ENCODE measurements around the gene GULP1. TPM values are rescaled to one million over a fixed set of nuclear protein-coding genes. Genes with fewer than 3 reads are reported as not detected.

The GULP1 gene
- total RNA-seq, 2 donors from 2014 or later, result 7.5 to 10.5 TPM

DNA sequence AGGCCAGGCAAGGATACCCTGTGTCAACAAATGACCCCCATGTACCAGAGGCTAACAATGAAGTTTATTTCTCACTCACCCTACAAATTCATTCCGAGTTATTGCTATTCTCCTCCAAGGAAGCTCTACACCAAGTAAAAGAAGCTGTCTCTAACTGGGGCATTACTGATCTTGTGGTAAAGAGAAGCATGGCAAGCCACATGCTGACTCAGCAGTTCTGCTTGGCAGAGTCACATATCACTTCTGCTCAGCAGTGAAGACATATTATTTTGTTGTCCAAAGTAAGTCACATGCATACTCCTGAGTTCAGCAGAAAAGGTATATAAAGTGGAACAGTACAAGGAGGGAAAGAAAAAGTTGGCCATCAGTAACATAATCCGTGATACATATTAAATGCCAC, 315.8 kb downstream of the GULP1 start:
- Histone ChIP-seq H3K4me3 (no peak overlapping the region), H3K4me1 (no peaks in the 10 kb centered on the region), H3K36me3 (no peaks in the 10 kb centered on the region), H3K9me3 (no peaks in the 10 kb centered on the region), H3K27me3 (no peaks in the 10 kb centered on the region), H3K27ac (no peak overlapping the region)
- TF ChIP-seq, protein P1, sequence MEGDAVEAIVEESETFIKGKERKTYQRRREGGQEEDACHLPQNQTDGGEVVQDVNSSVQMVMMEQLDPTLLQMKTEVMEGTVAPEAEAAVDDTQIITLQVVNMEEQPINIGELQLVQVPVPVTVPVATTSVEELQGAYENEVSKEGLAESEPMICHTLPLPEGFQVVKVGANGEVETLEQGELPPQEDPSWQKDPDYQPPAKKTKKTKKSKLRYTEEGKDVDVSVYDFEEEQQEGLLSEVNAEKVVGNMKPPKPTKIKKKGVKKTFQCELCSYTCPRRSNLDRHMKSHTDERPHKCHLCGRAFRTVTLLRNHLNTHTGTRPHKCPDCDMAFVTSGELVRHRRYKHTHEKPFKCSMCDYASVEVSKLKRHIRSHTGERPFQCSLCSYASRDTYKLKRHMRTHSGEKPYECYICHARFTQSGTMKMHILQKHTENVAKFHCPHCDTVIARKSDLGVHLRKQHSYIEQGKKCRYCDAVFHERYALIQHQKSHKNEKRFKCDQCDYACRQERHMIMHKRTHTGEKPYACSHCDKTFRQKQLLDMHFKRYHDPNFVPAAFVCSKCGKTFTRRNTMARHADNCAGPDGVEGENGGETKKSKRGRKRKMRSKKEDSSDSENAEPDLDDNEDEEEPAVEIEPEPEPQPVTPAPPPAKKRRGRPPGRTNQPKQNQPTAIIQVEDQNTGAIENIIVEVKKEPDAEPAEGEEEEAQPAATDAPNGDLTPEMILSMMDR (IDR thresholded peaks at IDR 0.05), result no peak
- DNase-seq (ENCODE audit: low spot score), result no peak

DNA sequence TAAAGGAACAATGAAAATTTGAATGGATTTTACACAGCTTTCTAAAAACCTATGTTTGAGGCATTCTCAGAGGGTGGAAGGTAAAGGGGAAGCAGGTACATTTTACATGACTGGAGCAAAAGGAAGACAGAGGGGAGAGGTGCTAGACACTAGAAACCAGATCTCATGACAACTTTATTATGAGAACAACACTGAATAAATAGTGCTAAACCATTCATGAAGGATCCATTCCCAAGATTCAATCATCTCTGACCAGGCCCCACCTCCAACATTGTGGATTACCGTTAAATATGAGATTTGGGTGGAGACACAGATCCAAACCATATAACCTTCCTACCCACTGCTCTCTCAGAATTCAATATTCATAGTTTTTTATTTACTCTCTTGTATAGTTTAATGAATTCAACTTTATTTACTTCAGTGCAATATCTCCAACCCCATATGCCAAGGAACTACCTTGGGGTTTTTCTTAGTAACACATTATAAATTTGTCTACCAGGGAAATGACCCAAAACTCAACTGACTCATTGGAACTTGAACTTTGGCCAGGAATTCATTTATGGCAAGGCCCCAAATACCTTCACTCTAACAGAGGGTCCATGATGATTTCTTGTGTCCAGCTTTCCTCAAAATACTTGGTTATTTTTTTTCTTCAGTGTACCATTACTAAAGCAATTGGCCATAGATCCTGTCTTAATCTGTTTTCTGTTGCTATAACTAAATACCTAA, 317.8 kb downstream of the GULP1 start:
- H3K9me3 ChIP-seq, result no peaks in the 10 kb centered on the region
- no peak overlapping the region for H3K4me3 ChIP-seq
- TF ChIP-seq, protein P1 (IDR thresholded peaks at IDR 0.05), result no peak
- H3K4me1 ChIP-seq, result no peaks in the 10 kb centered on the region
- no peak for DNase-seq (ENCODE audit: low spot score)
- H3K27ac ChIP-seq, result no peak overlapping the region
- no peaks in the 10 kb centered on the region for H3K36me3 ChIP-seq
- H3K27me3 ChIP-seq, result no peaks in the 10 kb centered on the region

DNA sequence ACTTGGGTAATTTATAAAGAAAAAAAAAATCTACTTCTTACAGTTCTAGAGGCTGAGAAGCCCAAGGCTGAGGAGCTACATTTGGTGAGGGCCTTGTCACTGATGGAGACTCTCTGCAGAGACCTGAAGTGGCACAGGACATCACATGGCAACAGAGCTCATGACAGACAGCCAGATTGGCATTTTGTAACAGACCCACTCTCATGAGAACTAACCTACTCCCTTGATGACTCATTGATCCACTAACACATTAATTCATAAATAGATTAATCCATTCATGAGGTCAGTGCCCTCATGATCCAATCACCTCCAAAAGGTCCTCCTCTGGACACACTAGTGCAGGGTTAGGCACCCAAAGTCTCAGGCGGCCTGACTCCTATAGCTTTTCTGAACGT, 318.4 kb downstream of the GULP1 start:
- TF ChIP-seq, protein P1 (IDR thresholded peaks at IDR 0.05), result no peak
- Histone ChIP-seq H3K9me3 (no peaks in the 10 kb centered on the region), H3K4me1 (no peaks in the 10 kb centered on the region), H3K4me3 (no peak overlapping the region), H3K27ac (no peak overlapping the region), H3K27me3 (no peaks in the 10 kb centered on the region), H3K36me3 (no peaks in the 10 kb centered on the region)
- DNase-seq (ENCODE audit: low spot score), result no peak

- TF ChIP-seq, protein P1 (IDR thresholded peaks at IDR 0.05), result no peak
- Histone ChIP-seq H3K4me1 (no peaks in the 10 kb centered on the region), H3K36me3 (no peaks in the 10 kb centered on the region), H3K27me3 (no peaks in the 10 kb centered on the region), H3K4me3 (no peak overlapping the region), H3K9me3 (no peaks in the 10 kb centered on the region), H3K27ac (no peak overlapping the region)
- no peak for DNase-seq (ENCODE audit: low spot score)
Measured at GRCh38 chr2:188610827-188611226, 319.2 kb downstream of the GULP1 start.

DNA sequence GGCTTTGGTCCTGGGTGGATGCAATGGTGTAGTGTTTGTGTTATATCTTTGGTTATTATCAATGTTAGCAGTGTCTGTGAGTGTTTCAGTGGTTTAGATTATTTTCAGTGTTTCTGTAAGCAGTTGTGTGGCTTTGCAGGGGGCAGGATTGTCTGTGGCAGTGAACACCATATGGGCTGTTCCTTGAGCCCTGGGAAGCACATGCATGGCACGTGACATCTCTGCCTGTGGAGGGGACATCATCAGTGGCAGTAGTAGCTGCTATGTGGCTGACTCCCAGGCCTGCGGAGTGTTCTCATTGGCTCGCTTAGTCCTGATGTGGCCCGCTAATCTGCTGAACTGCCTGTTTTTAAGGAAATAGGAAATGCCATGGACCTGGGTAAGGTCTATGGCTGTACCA, 327.5 kb downstream of the GULP1 start:
- Histone ChIP-seq H3K27ac (no peak overlapping the region), H3K4me3 (no peak overlapping the region), H3K36me3 (no peaks in the 10 kb centered on the region), H3K4me1 (no peaks in the 10 kb centered on the region), H3K9me3 (no peaks in the 10 kb centered on the region), H3K27me3 (no peaks in the 10 kb centered on the region)
- no peak for DNase-seq (ENCODE audit: low spot score)
- TF ChIP-seq, protein P1 (IDR thresholded peaks at IDR 0.05), result no peak

GRCh38 chr2:188620916-188621315, 329.2 kb downstream of the GULP1 start:
- Histone ChIP-seq H3K4me1 (no peaks in the 10 kb centered on the region), H3K36me3 (no peaks in the 10 kb centered on the region), H3K9me3 (no peaks in the 10 kb centered on the region), H3K4me3 (no peak overlapping the region), H3K27me3 (no peaks in the 10 kb centered on the region), H3K27ac (no peak overlapping the region)
- no peak for DNase-seq (ENCODE audit: low spot score)
- TF ChIP-seq, protein P1 (IDR thresholded peaks at IDR 0.05), result no peak
